ENCODE measurements around the gene KCNH3.

DNA sequence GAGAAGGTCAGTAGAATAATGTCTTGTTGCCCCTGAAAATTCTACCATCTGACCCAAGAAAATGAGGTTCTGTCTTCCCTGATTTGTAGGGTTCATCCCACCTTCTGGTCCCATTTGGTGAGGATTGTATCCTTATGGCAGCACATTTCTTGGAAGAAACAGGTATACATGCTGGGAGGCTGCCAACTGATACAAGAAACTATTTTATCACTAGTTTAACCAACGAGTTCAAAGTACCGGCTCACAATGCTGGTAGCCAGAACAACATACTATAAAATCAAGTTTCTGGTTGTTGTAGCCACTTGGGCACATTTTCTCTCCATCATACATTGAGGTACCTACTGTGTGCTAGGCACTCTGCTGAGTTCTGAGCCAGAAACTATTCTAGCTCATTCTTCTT lies 7.1 kb upstream of the KCNH3 start:
- TF ChIP-seq ZNF496 (CRISPR knock-in tag; IDR thresholded peaks at IDR 0.05; ENCODE audit: insufficient replicate concordance) (no peak), ARNT (IDR thresholded peaks at IDR 0.05) (no peak), ZNF615 (CRISPR knock-in tag; IDR thresholded peaks at IDR 0.05; ENCODE audit: borderline replicate concordance) (no peak), FOSL1 (CRISPR knock-in tag; IDR thresholded peaks at IDR 0.05; ENCODE audit: borderline replicate concordance) (no peak), SP4 (CRISPR knock-in tag; IDR thresholded peaks at IDR 0.05) (no peak), SNRNP70 (IDR thresholded peaks at IDR 0.05; ENCODE audit: low read depth, low read length) (no peak), ZNF777 (CRISPR knock-in tag; IDR thresholded peaks at IDR 0.05) (no peak)
- TF ChIP-seq, protein P1, sequence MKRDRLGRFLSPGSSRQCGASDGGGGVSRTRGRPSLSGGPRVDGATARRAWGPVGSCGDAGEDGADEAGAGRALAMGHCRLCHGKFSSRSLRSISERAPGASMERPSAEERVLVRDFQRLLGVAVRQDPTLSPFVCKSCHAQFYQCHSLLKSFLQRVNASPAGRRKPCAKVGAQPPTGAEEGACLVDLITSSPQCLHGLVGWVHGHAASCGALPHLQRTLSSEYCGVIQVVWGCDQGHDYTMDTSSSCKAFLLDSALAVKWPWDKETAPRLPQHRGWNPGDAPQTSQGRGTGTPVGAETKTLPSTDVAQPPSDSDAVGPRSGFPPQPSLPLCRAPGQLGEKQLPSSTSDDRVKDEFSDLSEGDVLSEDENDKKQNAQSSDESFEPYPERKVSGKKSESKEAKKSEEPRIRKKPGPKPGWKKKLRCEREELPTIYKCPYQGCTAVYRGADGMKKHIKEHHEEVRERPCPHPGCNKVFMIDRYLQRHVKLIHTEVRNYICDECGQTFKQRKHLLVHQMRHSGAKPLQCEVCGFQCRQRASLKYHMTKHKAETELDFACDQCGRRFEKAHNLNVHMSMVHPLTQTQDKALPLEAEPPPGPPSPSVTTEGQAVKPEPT (CRISPR knock-in tag; IDR thresholded peaks at IDR 0.05; ENCODE audit: low read depth): no peak
- TF ChIP-seq, protein P2, sequence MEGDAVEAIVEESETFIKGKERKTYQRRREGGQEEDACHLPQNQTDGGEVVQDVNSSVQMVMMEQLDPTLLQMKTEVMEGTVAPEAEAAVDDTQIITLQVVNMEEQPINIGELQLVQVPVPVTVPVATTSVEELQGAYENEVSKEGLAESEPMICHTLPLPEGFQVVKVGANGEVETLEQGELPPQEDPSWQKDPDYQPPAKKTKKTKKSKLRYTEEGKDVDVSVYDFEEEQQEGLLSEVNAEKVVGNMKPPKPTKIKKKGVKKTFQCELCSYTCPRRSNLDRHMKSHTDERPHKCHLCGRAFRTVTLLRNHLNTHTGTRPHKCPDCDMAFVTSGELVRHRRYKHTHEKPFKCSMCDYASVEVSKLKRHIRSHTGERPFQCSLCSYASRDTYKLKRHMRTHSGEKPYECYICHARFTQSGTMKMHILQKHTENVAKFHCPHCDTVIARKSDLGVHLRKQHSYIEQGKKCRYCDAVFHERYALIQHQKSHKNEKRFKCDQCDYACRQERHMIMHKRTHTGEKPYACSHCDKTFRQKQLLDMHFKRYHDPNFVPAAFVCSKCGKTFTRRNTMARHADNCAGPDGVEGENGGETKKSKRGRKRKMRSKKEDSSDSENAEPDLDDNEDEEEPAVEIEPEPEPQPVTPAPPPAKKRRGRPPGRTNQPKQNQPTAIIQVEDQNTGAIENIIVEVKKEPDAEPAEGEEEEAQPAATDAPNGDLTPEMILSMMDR (CRISPR knock-in tag; IDR thresholded peaks at IDR 0.05): no peak

Measured in HepG2 (cell line).